COLO668 (cell line): Measurements from ENCODE around the gene PLD6.

ENCODE experiments used
- DNase-seq: peaks from one replicate; lab custom pipeline; 2025; ENCODE audit not compliant: unreplicated experiment; lab: John Stamatoyannopoulos, UW

The PLD6 gene

DNA sequence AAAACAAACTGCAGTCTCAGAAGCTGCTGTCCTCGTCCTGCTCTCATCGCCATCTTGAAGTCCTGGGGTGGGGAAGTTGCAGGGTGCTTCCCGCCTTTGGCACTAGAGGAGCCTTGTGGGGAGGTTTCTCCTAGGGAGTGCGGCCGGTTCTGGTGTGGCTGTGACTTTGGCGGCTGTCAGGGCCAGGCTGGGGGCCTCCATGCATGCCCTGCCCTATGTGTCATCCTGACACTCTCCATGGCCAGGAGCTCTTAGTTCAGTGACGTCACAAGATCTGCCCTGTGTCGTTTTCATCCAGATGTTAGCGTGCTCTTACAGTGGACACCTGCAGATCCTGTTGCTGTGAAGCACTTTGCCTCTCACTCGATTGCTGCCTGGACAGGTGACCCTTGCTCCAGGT, 49.6 kb downstream of the PLD6 start:
- DNase-seq, result no peak

DNA sequence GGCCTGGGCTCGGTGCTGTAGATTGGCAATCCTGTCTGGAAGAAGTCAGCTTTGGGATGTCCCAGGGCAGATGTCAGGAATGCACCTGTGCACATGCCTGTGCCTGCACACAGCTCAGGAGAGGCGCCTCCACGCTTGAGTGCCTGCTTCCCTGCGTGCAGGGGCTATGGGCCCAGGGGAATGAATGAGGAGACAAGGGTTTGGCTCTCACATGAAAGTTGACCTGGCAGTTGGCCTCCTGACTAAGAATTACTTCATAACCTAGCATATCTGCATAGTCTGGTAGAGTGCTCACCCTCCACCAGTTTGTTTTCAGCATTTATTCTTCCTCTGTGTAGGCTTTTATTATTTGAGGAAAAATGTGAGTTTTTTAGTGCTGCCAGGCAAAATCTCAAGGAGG, 50.0 kb downstream of the PLD6 start:
- DNase-seq, result no peak

DNA sequence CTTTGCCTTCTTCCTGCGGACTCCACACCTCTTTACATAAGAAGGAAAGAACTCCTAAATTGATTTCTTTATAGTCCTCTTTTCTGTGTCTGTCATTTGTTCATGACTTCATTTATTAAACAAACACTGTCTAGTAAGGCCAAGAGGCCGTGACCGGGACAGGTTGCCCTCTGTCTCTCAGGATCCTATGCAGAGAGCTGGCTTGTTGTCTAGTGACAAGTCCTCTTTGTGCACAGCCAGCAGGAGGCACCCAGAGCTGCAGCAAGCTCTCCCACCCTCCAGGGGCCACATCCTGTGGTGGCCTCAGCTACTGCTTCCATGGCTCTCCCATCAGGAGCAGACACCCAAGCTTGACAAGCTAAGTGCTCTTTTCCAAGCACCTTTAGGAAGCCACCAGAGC, 50.6 kb downstream of the PLD6 start:
- DNase-seq, result no peak

DNA sequence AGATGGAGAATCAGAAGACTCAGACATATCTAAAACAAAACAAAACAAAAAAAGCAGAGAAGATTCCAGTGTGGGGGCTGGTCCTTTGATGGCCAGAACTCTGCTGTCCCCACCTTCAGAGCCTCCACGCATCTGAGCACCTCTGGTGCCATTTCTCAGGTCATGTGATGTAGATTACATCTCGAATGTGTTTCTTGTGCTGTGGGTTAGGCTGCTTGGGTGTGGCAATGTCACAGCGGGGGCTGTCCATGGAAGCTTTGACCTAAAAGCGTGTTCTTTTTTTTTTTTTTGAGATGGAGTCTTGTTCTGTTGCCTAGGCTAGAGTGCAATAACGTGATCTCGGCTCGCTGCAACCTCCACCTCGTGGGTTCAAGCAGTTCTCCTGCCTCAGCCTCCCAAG, 51.2 kb downstream of the PLD6 start:
- no peak for DNase-seq

DNA sequence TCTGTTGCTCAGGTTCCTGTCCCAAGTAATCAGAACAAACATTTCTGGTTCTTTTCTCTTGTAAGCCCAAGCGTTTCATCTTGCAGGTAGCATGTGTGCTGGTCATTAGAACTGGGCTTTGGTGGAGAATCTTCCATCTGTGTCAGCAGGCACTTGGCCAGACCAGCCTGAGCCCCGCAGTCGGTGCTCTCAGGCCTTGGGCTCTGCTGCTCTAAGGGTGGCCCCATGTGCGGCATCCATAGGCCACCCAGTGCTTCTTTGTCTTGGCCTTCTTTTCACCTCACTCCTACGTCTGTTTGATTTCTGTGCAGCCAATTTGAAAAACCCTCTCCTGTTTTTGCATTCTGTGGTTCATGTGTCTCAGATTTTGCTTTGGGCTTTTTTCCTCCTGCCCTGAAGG, 51.6 kb downstream of the PLD6 start:
- DNase-seq, result no peak

DNA sequence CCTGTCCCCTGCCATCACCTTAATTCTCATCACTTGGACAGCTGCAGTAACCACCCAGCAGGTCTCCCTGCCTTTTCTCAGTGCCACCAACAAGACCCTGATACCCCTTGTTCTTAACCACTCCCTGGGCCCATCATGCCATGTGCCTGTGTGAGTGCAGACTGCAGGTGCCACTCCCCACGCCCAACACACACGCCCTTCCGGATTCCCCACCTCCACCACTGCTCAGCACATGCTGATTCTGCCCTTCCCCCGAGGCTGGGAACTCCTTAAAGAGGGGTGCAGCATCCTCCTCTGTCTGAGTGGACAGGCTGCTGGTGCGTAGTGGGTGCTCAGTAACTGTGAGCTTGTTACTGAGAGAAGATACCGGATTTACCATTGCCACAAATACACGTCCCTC, 52.4 kb downstream of the PLD6 start:
- DNase-seq, result no peak

DNA sequence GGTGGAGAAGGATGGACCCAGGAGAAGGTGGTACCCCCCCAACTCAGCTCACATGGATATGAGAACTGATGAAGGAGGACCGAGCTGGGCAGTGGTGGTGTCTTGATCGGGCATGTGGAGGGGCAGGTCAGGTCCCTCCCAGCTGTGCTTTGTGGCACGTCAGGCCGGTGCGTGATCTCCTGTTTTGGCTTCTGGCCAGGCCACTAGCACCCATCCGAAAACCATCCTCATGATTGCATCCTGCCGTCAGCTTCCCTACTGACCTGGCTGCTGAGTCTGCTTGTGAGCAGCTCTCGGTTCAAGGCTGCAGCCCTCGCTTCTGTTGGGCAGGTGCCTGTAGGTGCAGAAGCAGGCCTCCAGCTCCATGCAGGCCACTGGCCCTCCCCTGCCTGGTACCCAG, 53.1 kb downstream of the PLD6 start:
- DNase-seq, result no peak

DNA sequence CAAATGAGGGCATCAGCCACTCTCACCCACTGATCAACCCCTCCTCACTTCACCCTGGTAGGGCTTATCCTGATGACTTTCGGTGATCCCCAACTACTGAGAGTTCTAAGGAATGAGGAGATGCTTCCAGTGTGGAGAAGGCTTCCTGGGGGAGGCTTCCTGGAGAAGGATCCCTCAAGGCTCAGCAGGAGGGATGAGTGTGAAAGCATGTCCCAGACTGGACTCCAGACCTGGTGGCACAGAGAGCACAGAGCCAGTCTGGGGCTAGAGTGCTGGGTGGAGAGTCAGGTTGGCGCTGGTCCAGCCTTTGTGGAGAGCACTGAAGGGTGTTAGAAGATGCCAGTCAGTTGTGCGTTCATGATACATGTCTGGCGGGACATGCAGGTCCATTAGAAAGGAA, 53.7 kb downstream of the PLD6 start:
- DNase-seq, result no peak

DNA sequence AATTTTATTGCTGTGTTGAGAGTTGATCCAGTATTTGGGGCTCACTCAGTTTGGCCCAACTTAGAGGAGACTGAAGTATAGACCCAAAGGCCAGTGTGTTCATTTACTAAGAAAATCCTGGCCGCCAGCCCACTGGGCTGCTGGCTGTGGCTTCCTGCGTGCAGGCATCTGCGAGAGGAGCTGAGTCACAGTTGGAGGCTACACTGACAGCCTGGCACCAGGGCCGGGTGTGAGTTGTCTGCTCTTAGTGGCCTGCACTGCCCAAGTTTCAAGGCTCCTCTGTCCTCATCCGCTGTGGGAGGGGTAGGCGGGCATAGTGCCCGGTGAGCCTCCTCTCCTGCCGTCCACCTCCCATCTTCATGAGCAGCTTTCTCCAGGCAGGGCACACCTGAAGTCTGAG, 54.2 kb downstream of the PLD6 start:
- no peak for DNase-seq

DNA sequence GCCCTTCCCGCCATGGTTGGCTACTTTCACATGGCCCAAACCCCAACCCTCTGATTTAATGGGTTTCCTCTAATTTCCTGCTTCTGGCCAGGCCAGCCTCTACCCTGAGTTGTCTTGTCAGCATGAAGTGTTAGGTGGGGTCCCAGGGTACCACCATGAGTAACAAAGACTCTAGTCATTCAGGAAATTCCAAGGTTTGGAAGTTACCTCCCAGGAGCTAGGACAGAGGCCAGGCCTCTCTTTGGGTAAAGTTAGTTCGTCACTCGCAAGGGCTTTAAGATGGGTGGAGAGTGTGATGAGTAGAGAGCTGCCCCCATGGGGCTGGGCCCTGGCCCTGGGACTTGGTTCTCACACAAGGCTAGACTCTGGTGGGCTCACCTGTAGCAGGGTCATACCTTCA, 54.6 kb downstream of the PLD6 start:
- DNase-seq, result no peak

DNA sequence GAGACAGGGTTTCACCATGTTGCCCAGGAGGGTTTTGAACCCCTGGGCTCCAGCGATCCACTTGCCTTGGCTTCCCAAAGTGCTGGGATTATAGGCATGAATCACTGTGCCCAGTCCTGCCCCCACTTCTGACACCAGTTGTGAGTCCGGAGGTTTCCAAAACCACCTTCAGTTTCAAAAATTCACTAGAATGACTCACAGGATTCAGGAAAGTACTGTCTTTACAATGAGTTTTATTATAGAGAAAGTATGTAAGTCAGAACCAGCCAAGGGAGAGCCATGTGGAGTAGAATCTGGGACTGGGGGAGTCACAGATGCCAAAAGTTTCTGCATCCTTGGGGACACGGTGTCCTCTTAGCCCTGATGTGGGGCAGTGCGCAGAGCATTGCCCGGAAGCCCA, 55.1 kb downstream of the PLD6 start:
- no peak for DNase-seq
